ENCODE measurements around the gene POLE.

POLE gene

GRCh38 chr12:132735496-132735895 is 48.4 kb upstream of the POLE start:
- Histone ChIP-seq H3K4me3 (ENCODE audit: low read depth, low read length) (no peak overlapping the region), H3K27ac (ENCODE audit: extremely low read depth, low read depth, low read length) (no peak overlapping the region), H3K4me1 (ENCODE audit: control insufficient read depth, insufficient read depth, low read length) (no peaks in the 10 kb centered on the region), H3K36me3 (ENCODE audit: control insufficient read depth in 2 of 2, insufficient read depth in 1 of 2, low read length in 2 of 2) (peaks cover 51 to 99% of the 10 kb centered on the region in 2 experiments), H3K9me3 (ENCODE audit: control insufficient read depth, insufficient read depth, low read depth, low read length) (no peaks in the 10 kb centered on the region)
- POLR2A ChIA-PET: no interaction called here
- CTCF ChIA-PET: no interaction called here
- TF ChIP-seq ZNF423 (tag by site-specific recombination; IDR thresholded peaks at IDR 0.05) (no peak), ZNF670 (tag by site-specific recombination; IDR thresholded peaks at IDR 0.05; ENCODE audit: low read depth) (no peak), ZBTB49 (tag by site-specific recombination; IDR thresholded peaks at IDR 0.05; ENCODE audit: low read depth) (no peak), SCRT1 (tag by site-specific recombination; IDR thresholded peaks at IDR 0.05; ENCODE audit: borderline replicate concordance) (peak; percentile 38; the same call in 1 of the 2 replicates), KLF8 (tag by site-specific recombination; IDR thresholded peaks at IDR 0.05) (no peak), ZFHX2 (tag by site-specific recombination; conservative IDR thresholded peaks at IDR 0.05) (no peak), ZNF629 (tag by site-specific recombination; IDR thresholded peaks at IDR 0.05) (no peak), ZNF501 (tag by site-specific recombination; IDR thresholded peaks at IDR 0.05) (no peak), KLF9 (tag by site-specific recombination; IDR thresholded peaks at IDR 0.05; ENCODE audit: low read depth) (no peak), ZNF544 (tag by site-specific recombination; IDR thresholded peaks at IDR 0.05) (no peak), ZNF2 (tag by site-specific recombination; IDR thresholded peaks at IDR 0.05) (no peak), SCRT2 (tag by site-specific recombination; IDR thresholded peaks at IDR 0.05) (peak; percentile 59), ZNF214 (tag by site-specific recombination; IDR thresholded peaks at IDR 0.05; ENCODE audit: borderline replicate concordance) (no peak), BCL11A (tag by site-specific recombination; IDR thresholded peaks at IDR 0.05; ENCODE audit: low read depth) (no peak), ZNF114 (tag by site-specific recombination; IDR thresholded peaks at IDR 0.05) (no peak)

- CTCF ChIA-PET: no interaction called here
- no peaks in the 10 kb centered on the region for H3K9me3 ChIP-seq (ENCODE audit: control insufficient read depth, insufficient read depth, low read depth, low read length)
- no peak for TF ChIP-seq ZNF488 (tag by site-specific recombination; IDR thresholded peaks at IDR 0.05)
- TF ChIP-seq ZNF560 (tag by site-specific recombination; IDR thresholded peaks at IDR 0.05; ENCODE audit: borderline replicate concordance): no peak
- TF ChIP-seq PRDM10 (tag by site-specific recombination; IDR thresholded peaks at IDR 0.05): no peak
- no peak for TF ChIP-seq ZNF580 (tag by site-specific recombination; IDR thresholded peaks at IDR 0.05)
- POLR2A ChIA-PET: no interaction called here
- H3K4me3 ChIP-seq (ENCODE audit: low read depth, low read length): no peak overlapping the region
- H3K36me3 ChIP-seq (ENCODE audit: control insufficient read depth in 2 of 2, insufficient read depth in 1 of 2, low read length in 2 of 2): peaks cover 46 to 96% of the 10 kb centered on the region in 2 experiments
- no peak overlapping the region for H3K27ac ChIP-seq (ENCODE audit: extremely low read depth, low read depth, low read length)
- H3K4me1 ChIP-seq (ENCODE audit: control insufficient read depth, insufficient read depth, low read length): no peaks in the 10 kb centered on the region
These were observed 47.1 kb upstream of the POLE start for GRCh38 chr12:132734206-132734605.

All from HEK293 (cell line).